H4 (cell line): Measurements from ENCODE around the gene TTPAL. TPM values are rescaled to one million over a fixed set of nuclear protein-coding genes. Genes with fewer than 3 reads are reported as not detected.

Experiments
- DNase-seq: peaks from one replicate; pipeline ENCODE4 v3.0.0-alpha.2; 2015; ENCODE audit warnings: low spot score
- total RNA-seq: library from RNA; depleted of rRNA; stranded (reverse); fragments of >200 nt; shearing (Covaris generic); gene quantifications from 2 replicates; pipeline ENCODE4 v1.2.3, GENCODE V29; 2014; rRNA removed

The TTPAL gene
- total RNA-seq: 8.8 and 11.2 TPM in 2 replicates

- peak; percentile 85 for DNase-seq
Measured at GRCh38 chr20:44475694-44476560, at the start of gene TTPAL. TTPAL (plus strand) TSS chr20:44475874; CDS start chr20:44480000, 4,126 bp downstream.

GRCh38 chr20:44425923-44426322 is 49.8 kb upstream of the TTPAL start:
- no peak for DNase-seq

GRCh38 chr20:44426879-44427790 is 48.5 kb upstream of the TTPAL start:
- DNase-seq: no peak

GRCh38 chr20:44427804-44428173 is 47.9 kb upstream of the TTPAL start:
- DNase-seq: no peak

GRCh38 chr20:44428174-44429016 is 47.3 kb upstream of the TTPAL start:
- no peak for DNase-seq

GRCh38 chr20:44429017-44429339 is 46.7 kb upstream of the TTPAL start:
- DNase-seq: no peak

- no peak for DNase-seq
Measured at GRCh38 chr20:44429419-44430269, 46.0 kb upstream of the TTPAL start.

GRCh38 chr20:44430270-44431065 is 45.2 kb upstream of the TTPAL start:
- no peak for DNase-seq

GRCh38 chr20:44431118-44431501 is 44.6 kb upstream of the TTPAL start:
- DNase-seq: no peak

- no peak for DNase-seq
Measured at GRCh38 chr20:44431502-44432234, 44.0 kb upstream of the TTPAL start.

- DNase-seq: no peak
Measured at GRCh38 chr20:44432618-44433577, 42.8 kb upstream of the TTPAL start.

- no peak for DNase-seq
Measured at GRCh38 chr20:44433751-44434538, 41.7 kb upstream of the TTPAL start.

GRCh38 chr20:44435630-44436335 is 39.9 kb upstream of the TTPAL start:
- DNase-seq: no peak

GRCh38 chr20:44436393-44436792 is 39.3 kb upstream of the TTPAL start:
- DNase-seq: no peak

- no peak for DNase-seq
Measured at GRCh38 chr20:44437497-44437896, 38.2 kb upstream of the TTPAL start.

- no peak for DNase-seq
Measured at GRCh38 chr20:44438782-44439181, 36.9 kb upstream of the TTPAL start.

GRCh38 chr20:44439318-44439717 is 36.4 kb upstream of the TTPAL start:
- no peak for DNase-seq
